ENCODE results near the gene DPP6. TPM values are rescaled to one million over a fixed set of nuclear protein-coding genes. Genes with fewer than 3 reads are reported as not detected.

Gene DPP6
- total RNA-seq, 2 experiments from 2014 or later, result not detected

GRCh38 chr7:154576604-154577003, 524.4 kb downstream of the DPP6 start:
- ChIA-PET CTCF (no interaction called here), POLR2A (no interaction called here)

- ChIA-PET CTCF (no interaction called here), POLR2A (no interaction called here)
Observed at GRCh38 chr7:154577141-154577873, 525.1 kb downstream of the DPP6 start.

GRCh38 chr7:154578336-154578735, 526.1 kb downstream of the DPP6 start:
- ChIA-PET POLR2A (no interaction called here), CTCF (no interaction called here)

- POLR2A ChIA-PET, result no interaction called here
- CTCF ChIA-PET, result no interaction called here
Observed at GRCh38 chr7:154579711-154580110, 527.5 kb downstream of the DPP6 start.

GRCh38 chr7:154581251-154581890, 529.2 kb downstream of the DPP6 start:
- ChIA-PET POLR2A (no interaction called here), CTCF (no interaction called here)

- ChIA-PET POLR2A (no interaction called here), CTCF (no interaction called here)
Observed at GRCh38 chr7:154583454-154583853, 531.3 kb downstream of the DPP6 start.

- CTCF ChIA-PET, result no interaction called here
Observed at GRCh38 chr7:154584352-154585252, 532.4 kb downstream of the DPP6 start.

GRCh38 chr7:154587792-154588191, 535.6 kb downstream of the DPP6 start:
- CTCF ChIA-PET, result no interaction called here
- POLR2A ChIA-PET, result no interaction called here

More at GRCh38 chr7:154584352-154585252, 532.4 kb downstream of the DPP6 start:
- POLR2A ChIA-PET, result no interaction called here

GRCh38 chr7:154591544-154591943, 539.3 kb downstream of the DPP6 start:
- CTCF ChIA-PET, result no interaction called here
- POLR2A ChIA-PET, result no interaction called here

- ChIA-PET CTCF (no interaction called here), POLR2A (no interaction called here)
Observed at GRCh38 chr7:154592388-154592787, 540.2 kb downstream of the DPP6 start.

- POLR2A ChIA-PET, result no interaction called here
- CTCF ChIA-PET, result no interaction called here
Observed at GRCh38 chr7:154598396-154598795, 546.2 kb downstream of the DPP6 start.

GRCh38 chr7:154598864-154599263, 546.7 kb downstream of the DPP6 start:
- CTCF ChIA-PET, result no interaction called here
- POLR2A ChIA-PET, result no interaction called here

GRCh38 chr7:154610903-154611302, 558.7 kb downstream of the DPP6 start:
- ChIA-PET POLR2A (no interaction called here), CTCF (no interaction called here)

GRCh38 chr7:154613811-154614210, 561.6 kb downstream of the DPP6 start:
- POLR2A ChIA-PET, result interaction anchor here (0.6 kb wide), 1 partner anchor 110 kb away, joined by 6 read pairs; no protein-coding TSS in a partner anchor
- CTCF ChIA-PET, result no interaction called here

- ChIA-PET CTCF (no interaction called here), POLR2A (no interaction called here)
Observed at GRCh38 chr7:154620141-154620755, 568.0 kb downstream of the DPP6 start.

GRCh38 chr7:154623399-154623798, 571.2 kb downstream of the DPP6 start:
- ChIA-PET POLR2A (no interaction called here), CTCF (no interaction called here)

- POLR2A ChIA-PET, result no interaction called here
- CTCF ChIA-PET, result interaction anchor here (0.6 kb wide), 1 partner anchor 410 kb away, joined by 3 read pairs; no protein-coding TSS in a partner anchor
Observed at GRCh38 chr7:154627646-154628290, 575.6 kb downstream of the DPP6 start.

GRCh38 chr7:154628556-154628955, 576.4 kb downstream of the DPP6 start:
- POLR2A ChIA-PET, result no interaction called here

GRCh38 chr7:154631162-154631561, 579.0 kb downstream of the DPP6 start:
- POLR2A ChIA-PET, result no interaction called here
- CTCF ChIA-PET, result no interaction called here

More at GRCh38 chr7:154628556-154628955, 576.4 kb downstream of the DPP6 start:
- CTCF ChIA-PET, result no interaction called here

- ChIA-PET CTCF (no interaction called here), POLR2A (no interaction called here)
Observed at GRCh38 chr7:154633641-154634040, 581.4 kb downstream of the DPP6 start.
